ENCODE measurements around the gene HAP1. TPM values are rescaled to one million over a fixed set of nuclear protein-coding genes. Genes with fewer than 3 reads are reported as not detected.

Gene HAP1
- polyA plus RNA-seq, 1 of the 3 experiments (the other 2 are of a cell fraction): 0.18 TPM

DNA sequence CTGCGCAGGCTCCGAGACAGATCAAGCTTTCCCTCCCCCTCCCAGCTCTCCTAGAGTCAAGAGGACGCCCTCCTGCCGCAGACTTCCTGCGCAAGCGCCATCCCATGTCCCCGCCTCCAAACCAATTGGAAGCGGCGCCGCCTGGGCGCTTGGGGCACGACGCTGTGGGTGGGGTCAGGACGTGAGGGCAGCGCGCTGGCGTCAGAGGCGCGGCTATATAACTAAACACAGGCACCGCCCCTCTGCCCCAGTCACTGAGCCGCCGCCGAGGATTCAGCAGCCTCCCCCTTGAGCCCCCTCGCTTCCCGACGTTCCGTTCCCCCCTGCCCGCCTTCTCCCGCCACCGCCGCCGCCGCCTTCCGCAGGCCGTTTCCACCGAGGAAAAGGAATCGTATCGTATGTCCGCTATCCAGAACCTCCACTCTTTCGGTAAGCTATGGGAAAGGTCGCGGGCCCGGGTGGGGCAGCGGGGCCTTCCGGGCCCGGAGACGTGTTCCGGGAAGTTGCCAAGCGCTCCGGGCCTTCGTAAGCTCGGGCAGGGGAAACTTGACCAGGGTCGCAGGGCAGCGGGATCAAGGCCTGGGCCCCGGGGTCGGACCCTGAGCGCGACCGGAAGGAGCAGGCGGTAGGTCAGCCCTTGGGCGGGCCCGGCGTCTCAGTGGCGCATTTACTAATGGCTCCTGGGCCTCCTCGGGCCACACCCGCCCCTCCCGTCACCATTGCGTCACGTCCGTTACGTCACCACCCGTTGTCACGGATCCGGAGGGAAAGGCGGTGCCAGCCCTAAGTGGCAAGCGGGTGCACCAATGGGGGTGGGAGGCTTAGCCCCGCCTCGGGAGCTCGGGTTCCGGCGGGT, 45.6 kb downstream of the HAP1 start, which contains the start of gene EIF1 (continued):
- TF ChIP-seq RFX5 (IDR thresholded peaks at IDR 0.05; ENCODE audit: low read length) (peak; percentile 61; the same call in 1 of the 2 replicates), RXRA (IDR thresholded peaks at IDR 0.05; ENCODE audit: borderline replicate concordance, low read depth) (no peak), MXI1 (IDR thresholded peaks at IDR 0.05; ENCODE audit: low read depth, low read length) (no peak), NFIC (IDR thresholded peaks at IDR 0.05; ENCODE audit: borderline replicate concordance) (no peak), POLR2AphosphoS5 (IDR thresholded peaks at IDR 0.05; ENCODE audit: low read depth, low read length) (peak; percentile 97), MEF2A (IDR thresholded peaks at IDR 0.05; ENCODE audit: borderline replicate concordance, low read depth) (no peak), CHD2 (IDR thresholded peaks at IDR 0.05; ENCODE audit: low read length, partially characterized antibody) (peak; percentile 76), FOXM1 (IDR thresholded peaks at IDR 0.05; ENCODE audit: low read depth) (no peak), YY1 (IDR thresholded peaks at IDR 0.05; ENCODE audit: low read depth) (peak; percentile 65; the same call in 1 of the 2 replicates), JUND (IDR thresholded peaks at IDR 0.05) (no peak), SIN3A (IDR thresholded peaks at IDR 0.05; ENCODE audit: borderline replicate concordance, low read depth, low read length) (peak; percentile 56; the same call in 1 of the 2 replicates), TAF1 (IDR thresholded peaks at IDR 0.05; ENCODE audit: borderline replicate concordance, low read depth, low read length) (peak; percentile 92; the same call in 1 of the 2 replicates), GABPA (IDR thresholded peaks at IDR 0.05; ENCODE audit: low read depth) (peak; percentile 89), TEAD4 (IDR thresholded peaks at IDR 0.05; ENCODE audit: borderline replicate concordance, insufficient read depth) (no peak), RAD21 (IDR thresholded peaks at IDR 0.05; ENCODE audit: low read length) (no peak), ELF1 (IDR thresholded peaks at IDR 0.05) (no peak), RCOR1 (IDR thresholded peaks at IDR 0.05; ENCODE audit: low read length) (0 out of 2 replicates have a peak, but pooled peaks have one; percentile 4), SMC3 (IDR thresholded peaks at IDR 0.05; ENCODE audit: low read depth, low read length) (no peak)
- TF ChIP-seq, protein P1, sequence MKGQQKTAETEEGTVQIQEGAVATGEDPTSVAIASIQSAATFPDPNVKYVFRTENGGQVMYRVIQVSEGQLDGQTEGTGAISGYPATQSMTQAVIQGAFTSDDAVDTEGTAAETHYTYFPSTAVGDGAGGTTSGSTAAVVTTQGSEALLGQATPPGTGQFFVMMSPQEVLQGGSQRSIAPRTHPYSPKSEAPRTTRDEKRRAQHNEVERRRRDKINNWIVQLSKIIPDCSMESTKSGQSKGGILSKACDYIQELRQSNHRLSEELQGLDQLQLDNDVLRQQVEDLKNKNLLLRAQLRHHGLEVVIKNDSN (IDR thresholded peaks at IDR 0.05; ENCODE audit: borderline replicate concordance, low read depth): no peak
- TF ChIP-seq, protein P2, sequence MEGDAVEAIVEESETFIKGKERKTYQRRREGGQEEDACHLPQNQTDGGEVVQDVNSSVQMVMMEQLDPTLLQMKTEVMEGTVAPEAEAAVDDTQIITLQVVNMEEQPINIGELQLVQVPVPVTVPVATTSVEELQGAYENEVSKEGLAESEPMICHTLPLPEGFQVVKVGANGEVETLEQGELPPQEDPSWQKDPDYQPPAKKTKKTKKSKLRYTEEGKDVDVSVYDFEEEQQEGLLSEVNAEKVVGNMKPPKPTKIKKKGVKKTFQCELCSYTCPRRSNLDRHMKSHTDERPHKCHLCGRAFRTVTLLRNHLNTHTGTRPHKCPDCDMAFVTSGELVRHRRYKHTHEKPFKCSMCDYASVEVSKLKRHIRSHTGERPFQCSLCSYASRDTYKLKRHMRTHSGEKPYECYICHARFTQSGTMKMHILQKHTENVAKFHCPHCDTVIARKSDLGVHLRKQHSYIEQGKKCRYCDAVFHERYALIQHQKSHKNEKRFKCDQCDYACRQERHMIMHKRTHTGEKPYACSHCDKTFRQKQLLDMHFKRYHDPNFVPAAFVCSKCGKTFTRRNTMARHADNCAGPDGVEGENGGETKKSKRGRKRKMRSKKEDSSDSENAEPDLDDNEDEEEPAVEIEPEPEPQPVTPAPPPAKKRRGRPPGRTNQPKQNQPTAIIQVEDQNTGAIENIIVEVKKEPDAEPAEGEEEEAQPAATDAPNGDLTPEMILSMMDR (IDR thresholded peaks at IDR 0.05): no peak
- TF ChIP-seq, protein P3, sequence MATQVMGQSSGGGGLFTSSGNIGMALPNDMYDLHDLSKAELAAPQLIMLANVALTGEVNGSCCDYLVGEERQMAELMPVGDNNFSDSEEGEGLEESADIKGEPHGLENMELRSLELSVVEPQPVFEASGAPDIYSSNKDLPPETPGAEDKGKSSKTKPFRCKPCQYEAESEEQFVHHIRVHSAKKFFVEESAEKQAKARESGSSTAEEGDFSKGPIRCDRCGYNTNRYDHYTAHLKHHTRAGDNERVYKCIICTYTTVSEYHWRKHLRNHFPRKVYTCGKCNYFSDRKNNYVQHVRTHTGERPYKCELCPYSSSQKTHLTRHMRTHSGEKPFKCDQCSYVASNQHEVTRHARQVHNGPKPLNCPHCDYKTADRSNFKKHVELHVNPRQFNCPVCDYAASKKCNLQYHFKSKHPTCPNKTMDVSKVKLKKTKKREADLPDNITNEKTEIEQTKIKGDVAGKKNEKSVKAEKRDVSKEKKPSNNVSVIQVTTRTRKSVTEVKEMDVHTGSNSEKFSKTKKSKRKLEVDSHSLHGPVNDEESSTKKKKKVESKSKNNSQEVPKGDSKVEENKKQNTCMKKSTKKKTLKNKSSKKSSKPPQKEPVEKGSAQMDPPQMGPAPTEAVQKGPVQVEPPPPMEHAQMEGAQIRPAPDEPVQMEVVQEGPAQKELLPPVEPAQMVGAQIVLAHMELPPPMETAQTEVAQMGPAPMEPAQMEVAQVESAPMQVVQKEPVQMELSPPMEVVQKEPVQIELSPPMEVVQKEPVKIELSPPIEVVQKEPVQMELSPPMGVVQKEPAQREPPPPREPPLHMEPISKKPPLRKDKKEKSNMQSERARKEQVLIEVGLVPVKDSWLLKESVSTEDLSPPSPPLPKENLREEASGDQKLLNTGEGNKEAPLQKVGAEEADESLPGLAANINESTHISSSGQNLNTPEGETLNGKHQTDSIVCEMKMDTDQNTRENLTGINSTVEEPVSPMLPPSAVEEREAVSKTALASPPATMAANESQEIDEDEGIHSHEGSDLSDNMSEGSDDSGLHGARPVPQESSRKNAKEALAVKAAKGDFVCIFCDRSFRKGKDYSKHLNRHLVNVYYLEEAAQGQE (IDR thresholded peaks at IDR 0.05; ENCODE audit: low read depth, low read length): peak; percentile 69; the same call in 1 of the 2 replicates
- TF ChIP-seq, protein P4, sequence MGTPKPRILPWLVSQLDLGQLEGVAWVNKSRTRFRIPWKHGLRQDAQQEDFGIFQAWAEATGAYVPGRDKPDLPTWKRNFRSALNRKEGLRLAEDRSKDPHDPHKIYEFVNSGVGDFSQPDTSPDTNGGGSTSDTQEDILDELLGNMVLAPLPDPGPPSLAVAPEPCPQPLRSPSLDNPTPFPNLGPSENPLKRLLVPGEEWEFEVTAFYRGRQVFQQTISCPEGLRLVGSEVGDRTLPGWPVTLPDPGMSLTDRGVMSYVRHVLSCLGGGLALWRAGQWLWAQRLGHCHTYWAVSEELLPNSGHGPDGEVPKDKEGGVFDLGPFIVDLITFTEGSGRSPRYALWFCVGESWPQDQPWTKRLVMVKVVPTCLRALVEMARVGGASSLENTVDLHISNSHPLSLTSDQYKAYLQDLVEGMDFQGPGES (IDR thresholded peaks at IDR 0.05; ENCODE audit: low read depth, low read length): peak; percentile 46; the same call in 1 of the 2 replicates

All from SK-N-SH (cell line).